Hematopoietic multipotent progenitor cell (in vitro differentiated cells): ENCODE measurements around the gene TRIM47. TPM values are rescaled to one million over a fixed set of nuclear protein-coding genes. Genes with fewer than 3 reads are reported as not detected.

ENCODE experiments used
- DNase-seq, 3 donors: peaks; one replicate each; pipeline ENCODE4 v3.0.0-alpha.2; 2011 to 2015; ENCODE audit warnings: low read depth in 2 of 3, low spot score in 2 of 3
- total RNA-seq: library from RNA; depleted of rRNA; stranded (reverse); fragments of >200 nt; gene quantifications from one replicate; pipeline ENCODE4 v1.2.3, GENCODE V29; 2012

TRIM47 gene, protein sequence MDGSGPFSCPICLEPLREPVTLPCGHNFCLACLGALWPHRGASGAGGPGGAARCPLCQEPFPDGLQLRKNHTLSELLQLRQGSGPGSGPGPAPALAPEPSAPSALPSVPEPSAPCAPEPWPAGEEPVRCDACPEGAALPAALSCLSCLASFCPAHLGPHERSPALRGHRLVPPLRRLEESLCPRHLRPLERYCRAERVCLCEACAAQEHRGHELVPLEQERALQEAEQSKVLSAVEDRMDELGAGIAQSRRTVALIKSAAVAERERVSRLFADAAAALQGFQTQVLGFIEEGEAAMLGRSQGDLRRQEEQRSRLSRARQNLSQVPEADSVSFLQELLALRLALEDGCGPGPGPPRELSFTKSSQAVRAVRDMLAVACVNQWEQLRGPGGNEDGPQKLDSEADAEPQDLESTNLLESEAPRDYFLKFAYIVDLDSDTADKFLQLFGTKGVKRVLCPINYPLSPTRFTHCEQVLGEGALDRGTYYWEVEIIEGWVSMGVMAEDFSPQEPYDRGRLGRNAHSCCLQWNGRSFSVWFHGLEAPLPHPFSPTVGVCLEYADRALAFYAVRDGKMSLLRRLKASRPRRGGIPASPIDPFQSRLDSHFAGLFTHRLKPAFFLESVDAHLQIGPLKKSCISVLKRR
- total RNA-seq = 38.8 TPM

- peak in 2 of 3 donors; percentile 69 to 87 for DNase-seq
These were observed at the start of gene TRIM47 for GRCh38 chr17:75878174-75878998. Gene TRIM47 (minus strand): TSS chr17:75878581. CDS start chr17:75878548, 33 bp downstream.

DNA sequence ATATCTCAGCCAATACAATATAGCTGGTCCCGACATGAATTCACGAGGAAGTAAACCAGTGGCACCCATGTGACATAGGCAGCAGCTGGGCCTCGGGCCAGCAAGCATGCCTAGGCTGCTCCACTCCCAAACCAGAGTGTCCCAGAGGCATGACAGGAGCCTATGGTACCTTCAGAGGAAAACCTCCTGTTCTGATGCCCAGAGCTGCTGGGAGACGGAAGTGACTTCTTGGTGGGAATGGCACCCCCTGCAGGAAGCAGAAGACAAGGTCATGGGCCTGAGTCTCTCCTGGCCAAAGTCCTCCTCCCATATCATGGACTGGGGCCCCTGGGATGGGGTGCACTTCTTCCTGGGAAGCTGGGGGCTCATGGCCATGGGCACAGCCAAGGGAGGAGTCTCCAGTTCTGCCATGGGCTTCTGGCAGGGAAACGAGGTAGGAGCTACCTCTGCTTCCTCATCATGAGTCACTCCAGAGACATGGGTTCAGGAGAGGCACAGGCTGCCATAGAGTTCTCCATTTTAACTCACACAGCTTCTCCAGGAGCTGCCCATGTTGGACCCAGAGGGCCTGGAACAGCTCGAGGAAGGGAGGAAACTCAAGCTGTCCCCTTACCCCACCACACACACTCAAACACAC is 49.0 kb upstream of the TRIM47 start:
- DNase-seq = peak in 1 of 3 donors; percentile 38

GRCh38 chr17:75926456-75926855 is 48.1 kb upstream of the TRIM47 start:
- no peak for DNase-seq

DNA sequence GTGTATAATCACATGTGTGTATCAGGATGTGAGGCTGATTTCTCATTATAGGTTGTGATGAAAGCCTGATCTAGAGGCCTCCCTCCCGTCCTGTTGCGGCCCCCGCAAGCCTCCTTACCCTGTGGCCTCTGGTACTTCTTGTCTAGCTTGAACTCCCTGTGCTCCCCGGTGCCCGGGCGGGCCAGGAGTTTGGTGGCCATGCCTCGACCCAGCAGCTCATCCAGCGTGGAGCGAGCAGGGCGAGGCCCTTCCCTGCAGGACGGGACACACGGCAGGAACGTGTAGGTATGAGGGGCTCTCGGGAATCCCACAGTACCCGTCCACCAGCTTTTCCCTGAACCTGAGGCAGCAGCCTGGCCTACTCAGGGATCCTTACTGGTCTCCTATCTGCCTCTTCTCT is 47.5 kb upstream of the TRIM47 start:
- no peak for DNase-seq

GRCh38 chr17:75925103-75925502 is 46.7 kb upstream of the TRIM47 start:
- DNase-seq = no peak

DNA sequence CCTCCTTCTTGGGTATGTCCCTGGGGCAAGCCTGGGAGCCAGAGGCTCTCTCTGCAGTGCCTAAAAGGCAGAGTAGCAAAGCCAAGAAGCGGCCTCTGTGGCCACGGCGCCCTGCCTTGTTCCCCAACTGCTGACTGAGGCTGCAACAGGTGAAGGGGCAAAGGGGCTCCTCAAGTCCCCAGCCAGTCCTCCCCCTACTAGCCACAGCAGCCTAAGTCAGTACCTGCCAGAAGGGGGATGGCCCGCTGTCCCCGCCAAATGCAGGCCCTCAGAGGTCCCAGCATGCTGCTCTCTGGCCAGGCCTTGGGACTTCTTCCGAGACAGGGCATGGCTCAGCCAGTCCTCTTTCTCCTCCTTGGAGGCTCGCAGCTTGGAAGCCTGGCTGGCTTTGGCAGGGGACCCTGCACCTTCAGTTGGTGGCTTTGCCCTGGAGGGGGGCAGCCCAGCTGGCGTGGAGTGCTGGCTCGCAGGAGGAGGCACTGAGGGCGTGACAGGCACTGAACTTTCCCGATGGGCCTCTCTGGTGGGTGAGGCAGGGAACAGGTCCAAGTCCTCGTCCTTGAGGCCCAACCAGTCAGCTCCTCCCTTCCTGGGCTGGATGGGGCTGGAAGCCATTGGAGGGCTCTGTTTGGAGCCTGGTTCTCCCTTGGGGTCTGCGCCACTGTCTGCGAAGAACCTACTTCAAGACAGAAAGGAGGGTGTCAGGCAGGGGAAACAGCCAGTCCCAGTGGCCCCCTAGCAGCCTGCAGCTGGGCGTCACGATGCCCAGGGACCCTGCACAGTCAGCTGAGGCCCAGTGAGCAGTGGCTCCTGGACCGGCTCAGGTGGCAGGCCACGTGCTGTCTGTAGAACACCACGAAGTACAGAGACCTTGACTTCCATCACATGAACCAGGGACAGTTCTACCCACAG is 44.8 kb upstream of the TRIM47 start:
- no peak for DNase-seq

DNA sequence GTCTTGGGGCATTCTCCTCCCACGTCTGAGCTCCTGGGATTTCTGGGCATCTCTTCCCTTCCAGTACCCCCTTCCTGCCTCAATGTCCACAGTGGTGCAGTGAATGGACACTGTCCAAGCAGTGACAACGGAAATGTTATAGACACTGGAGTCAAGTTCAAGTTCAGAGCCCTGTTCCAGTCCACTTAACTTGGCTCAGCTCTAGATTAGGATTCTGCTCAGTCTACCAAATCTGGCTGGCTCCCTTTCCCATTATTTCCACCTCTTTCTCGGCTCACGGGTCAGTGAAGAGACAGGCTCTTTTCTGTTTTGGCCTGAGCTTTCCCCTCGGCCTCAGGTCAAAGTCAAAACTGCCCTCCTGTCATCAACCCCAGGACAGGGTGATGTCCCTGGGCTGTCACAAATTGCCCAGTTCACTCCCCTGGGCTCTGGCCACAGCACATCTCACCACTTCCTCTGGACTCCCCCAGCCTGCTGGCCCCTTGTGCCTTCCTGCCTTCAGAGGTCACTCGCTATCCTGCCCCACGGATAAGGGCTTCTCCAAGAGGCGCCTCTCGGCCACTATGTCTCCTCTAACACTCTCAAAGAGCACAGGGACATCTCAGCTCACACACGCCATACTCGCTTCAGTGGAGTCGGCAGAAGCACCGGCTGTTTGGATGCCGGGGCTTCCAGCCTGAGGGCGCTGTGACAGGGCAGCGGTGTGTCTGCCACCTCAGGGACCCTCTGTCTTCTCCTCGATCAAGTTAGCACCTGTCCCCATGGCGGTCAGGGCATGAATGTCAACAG is 44.0 kb upstream of the TRIM47 start:
- no peak for DNase-seq

DNA sequence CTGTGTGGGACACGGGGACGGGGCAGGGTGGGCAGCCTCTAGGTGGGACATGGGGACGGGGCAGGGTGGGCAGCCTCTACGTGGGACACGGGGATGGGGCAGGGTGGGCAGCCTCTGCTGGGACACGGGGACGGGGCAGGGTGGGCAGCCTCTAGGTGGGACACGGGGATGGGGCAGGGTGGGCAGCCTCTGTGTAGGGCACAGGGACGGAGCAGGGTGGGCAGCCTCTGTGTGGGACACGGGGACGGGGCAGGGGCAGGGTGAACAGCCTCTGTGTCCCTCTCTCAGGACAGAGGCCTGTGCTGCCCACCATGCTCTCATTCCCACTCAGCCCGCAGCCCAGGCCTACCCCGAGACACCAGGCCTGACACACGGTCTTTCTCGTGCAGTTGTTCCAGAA is 43.2 kb upstream of the TRIM47 start:
- DNase-seq = no peak

GRCh38 chr17:75920045-75920560 is 41.7 kb upstream of the TRIM47 start:
- DNase-seq = no peak

GRCh38 chr17:75919611-75920010 is 41.2 kb upstream of the TRIM47 start:
- no peak for DNase-seq

GRCh38 chr17:75917917-75918445 is 39.6 kb upstream of the TRIM47 start:
- DNase-seq = no peak

DNA sequence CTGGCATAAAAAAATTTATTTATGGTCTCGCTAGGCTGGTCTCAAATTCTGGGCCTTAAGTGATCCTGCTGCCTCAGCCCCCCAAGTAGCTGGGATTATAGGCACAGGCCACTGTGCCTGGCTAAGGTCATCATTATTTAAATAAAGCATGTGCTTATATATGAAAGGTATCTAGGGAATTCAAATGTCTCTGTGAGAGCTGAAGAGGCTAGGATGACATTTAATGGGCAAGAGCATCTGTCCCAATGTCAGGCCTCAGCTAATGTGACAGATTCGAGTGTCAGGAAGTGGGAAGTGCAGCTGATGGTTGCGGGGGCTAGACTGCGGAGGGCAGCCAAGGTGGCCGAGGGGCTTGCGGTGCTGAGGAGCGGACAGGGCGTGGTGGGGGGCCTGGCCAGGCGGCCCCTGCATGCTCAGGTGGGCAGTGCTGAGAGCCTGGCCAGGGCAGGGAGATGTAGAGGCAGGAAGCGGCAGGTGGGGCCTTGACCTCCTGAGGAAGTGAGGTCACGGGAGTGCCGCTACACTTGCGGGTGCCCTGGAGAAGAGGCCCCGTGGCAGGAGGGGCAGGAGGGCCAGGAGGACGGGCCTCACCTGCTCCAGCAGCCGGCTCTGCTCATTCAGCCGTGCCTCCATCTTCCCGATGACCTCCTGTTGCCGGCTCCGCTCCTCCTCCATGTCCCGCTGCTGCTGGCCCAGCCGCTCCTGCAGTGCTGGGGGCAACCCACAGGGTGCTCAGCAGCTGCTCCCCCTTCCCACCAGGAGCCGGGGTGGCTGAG is 38.9 kb upstream of the TRIM47 start:
- DNase-seq = no peak

GRCh38 chr17:75915268-75915667 is 36.9 kb upstream of the TRIM47 start:
- DNase-seq = no peak

DNA sequence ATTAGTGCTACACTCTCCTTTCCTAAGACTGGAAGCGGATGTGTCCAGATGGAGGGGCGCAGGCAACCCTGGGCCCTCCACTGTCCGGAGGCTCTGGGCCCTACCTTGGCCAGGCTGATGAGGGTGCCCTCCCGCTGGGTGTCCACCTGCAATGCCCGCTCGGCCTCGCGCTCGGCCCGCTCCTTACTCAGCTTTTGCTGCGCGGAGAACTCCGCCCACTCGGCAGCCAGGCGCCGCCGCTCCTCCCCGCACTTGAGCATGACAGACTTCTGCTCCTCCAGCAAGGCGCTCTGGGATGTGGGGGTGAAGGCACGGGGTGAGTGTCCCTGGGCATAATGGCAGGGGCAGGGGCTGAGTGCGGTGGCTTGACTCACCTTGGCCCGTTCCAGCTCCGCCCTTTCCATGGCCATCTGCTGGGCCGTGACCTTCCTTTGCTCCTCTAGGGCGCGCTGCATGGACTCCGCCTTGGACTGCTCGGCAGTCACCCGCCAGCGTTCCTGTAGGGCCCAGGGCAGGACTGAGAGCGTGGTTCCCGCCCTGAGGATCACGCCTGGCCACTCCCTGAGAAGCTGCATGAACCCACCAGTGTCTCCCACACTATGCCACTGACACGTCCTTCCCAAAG is 36.4 kb upstream of the TRIM47 start:
- DNase-seq = no peak

DNA sequence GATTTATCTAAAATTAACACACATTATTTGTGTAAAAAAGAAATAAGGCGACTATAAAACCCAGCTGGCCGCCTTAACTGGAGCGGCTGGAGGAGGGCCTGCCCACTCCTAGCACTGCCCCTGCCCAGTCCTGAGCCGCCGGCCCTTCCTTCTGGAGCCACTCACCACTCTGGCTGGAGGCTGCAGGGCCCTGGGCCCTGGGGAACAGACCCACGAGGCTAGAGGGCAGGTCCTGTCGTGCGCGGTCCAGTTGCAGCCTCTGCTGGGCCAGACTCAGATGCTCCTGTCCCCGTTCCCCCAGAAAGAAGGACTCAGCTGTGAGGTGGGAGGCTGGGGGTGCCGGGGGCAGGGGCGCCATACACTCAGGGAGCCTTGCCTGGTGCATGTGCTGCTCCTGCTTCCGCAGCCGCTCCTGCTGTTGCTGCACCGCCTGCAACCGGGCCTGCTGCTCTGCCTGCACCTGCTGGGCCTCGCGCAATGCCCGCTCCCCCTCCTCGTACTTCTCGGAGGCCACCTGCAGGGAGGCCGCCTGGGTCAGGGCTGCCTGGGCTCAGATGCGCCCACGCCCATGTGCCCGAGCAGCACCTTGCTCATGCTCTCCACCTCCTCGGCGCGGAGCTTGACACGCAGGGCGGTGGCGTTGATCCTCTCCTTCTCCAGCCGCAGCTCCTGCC is 35.3 kb upstream of the TRIM47 start:
- no peak for DNase-seq

DNA sequence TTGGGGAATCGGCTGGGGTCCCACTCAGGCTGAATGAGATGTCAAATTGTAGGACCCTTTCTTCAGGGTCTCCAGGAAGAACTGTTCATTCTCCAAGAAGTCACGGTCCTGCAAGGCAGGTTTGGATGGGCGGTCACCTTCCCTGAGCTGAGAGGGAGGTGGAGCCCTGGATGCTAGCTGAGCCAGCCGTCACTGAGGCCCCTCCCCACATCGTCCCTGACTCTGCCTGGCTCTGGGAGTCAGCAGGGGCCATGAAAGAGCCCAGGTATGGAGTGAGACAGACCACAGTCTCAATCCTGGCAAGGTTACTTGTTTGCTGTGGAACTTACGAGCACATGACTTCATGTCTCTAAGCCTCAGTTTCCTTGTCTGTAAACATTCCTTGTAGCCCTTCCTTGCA is 32.3 kb upstream of the TRIM47 start:
- no peak for DNase-seq

GRCh38 chr17:75909812-75910274 is 31.5 kb upstream of the TRIM47 start:
- peak in 1 of 3 donors; percentile 28 for DNase-seq
